Measurements from ENCODE around the gene GLMN. TPM values are rescaled to one million over a fixed set of nuclear protein-coding genes. Genes with fewer than 3 reads are reported as not detected.
"Not testable (repeated sequence)": the region's sequence is repeated elsewhere in the genome, so short reads cannot be mapped to it uniquely, and the experiment has no call there.

GLMN gene
- total RNA-seq, 1 donor from 2014 or later: 4.7 TPM

DNA sequence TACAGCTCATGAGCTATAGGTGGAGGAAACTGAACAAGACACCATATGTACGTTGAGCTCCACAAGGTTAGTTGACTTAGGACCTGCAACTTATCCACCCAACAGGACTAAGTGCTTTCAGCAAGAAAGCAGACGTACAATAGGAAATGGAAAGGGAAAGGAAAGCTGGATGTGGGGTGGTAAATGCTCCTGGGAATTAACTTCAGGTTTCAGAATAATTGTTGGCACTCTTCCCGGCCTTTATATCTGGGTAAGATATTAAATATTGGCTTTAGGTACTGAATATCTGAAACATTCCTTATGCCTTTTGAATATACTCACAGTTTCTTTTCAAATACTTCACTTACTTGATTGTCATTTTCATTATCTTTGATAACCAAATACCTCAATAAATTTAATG lies 36.3 kb downstream of the GLMN start:
- H3K4me3 ChIP-seq (ENCODE audit: low read depth, low read length): no peak overlapping the region
- no peaks in the 10 kb centered on the region for H3K27me3 ChIP-seq (ENCODE audit: control insufficient read depth, insufficient read depth, low read length)
- H3K36me3 ChIP-seq (ENCODE audit: control insufficient read depth, insufficient read depth, low read length): peaks cover 1% of the 10 kb centered on the region
- no peak for TF ChIP-seq CTCF (IDR thresholded peaks at IDR 0.05; ENCODE audit: insufficient read depth, low read length, severe bottlenecking)
- DNase-seq (ENCODE audit: low read depth): no peak
- no peak for FAIRE-seq

- DNase-seq (ENCODE audit: low read depth): peak; percentile 76
- no peak for FAIRE-seq
- no peak overlapping the region for H3K4me3 ChIP-seq (ENCODE audit: low read depth, low read length)
- peaks cover 1% of the 10 kb centered on the region for H3K36me3 ChIP-seq (ENCODE audit: control insufficient read depth, insufficient read depth, low read length)
- no peak for TF ChIP-seq CTCF (IDR thresholded peaks at IDR 0.05; ENCODE audit: insufficient read depth, low read length, severe bottlenecking)
- no peaks in the 10 kb centered on the region for H3K27me3 ChIP-seq (ENCODE audit: control insufficient read depth, insufficient read depth, low read length)
These were observed 39.4 kb downstream of the GLMN start for GRCh38 chr1:92259350-92259749.

- DNase-seq (ENCODE audit: low read depth); FAIRE-seq; H3K27me3 ChIP-seq (ENCODE audit: control insufficient read depth, insufficient read depth, low read length); H3K4me3 ChIP-seq (ENCODE audit: low read depth, low read length); H3K36me3 ChIP-seq (ENCODE audit: control insufficient read depth, insufficient read depth, low read length): not testable (repeated sequence)
These were observed 44.1 kb downstream of the GLMN start for GRCh38 chr1:92254714-92255113.

DNA sequence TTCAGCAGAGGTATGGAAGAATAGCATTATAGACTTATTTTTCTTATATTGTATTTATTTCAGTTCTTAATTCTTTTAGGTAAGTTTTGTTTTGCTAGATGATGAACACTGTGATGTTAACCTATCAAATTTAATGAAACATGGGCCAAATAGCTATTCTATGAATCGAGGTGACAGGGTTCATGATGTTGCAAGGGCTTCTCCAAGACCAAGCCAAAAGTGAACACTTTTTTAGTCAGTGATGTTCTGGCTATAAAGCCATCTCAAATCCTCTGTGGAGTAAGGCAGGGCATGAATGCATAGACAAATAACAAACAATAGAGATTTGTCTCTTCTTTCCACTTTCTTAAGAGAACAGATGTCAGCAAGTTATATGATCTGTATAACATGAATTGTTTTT lies 54.4 kb downstream of the GLMN start:
- FAIRE-seq: no peak
- no peaks in the 10 kb centered on the region for H3K36me3 ChIP-seq (ENCODE audit: control insufficient read depth, insufficient read depth, low read length)
- peak; percentile 3 for DNase-seq (ENCODE audit: low read depth)
- TF ChIP-seq CTCF (IDR thresholded peaks at IDR 0.05; ENCODE audit: insufficient read depth, low read length, severe bottlenecking): no peak
- no peaks in the 10 kb centered on the region for H3K27me3 ChIP-seq (ENCODE audit: control insufficient read depth, insufficient read depth, low read length)
- no peak overlapping the region for H3K4me3 ChIP-seq (ENCODE audit: low read depth, low read length)

DNA sequence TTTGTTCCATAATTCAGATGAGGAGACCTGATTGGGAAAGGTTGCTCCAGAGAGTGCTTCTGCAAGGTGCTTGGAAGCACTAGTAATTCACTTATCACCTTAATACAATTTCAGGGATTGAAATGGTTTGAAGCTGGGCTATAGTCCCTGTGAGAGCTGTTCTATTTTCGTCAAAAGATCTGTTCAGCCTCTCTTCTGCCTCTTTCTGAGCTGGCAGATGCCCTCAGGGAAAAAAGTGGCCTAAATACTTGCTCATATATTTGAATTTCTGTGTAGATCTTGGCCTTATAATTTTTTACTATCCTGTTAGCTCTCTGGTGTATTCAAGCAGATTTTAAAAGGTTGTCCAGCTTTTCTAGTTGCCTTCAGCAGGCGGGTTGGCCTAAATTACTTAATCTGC lies 58.8 kb downstream of the GLMN start:
- FAIRE-seq: no peak
- H3K4me3 ChIP-seq (ENCODE audit: low read depth, low read length): no peak overlapping the region
- H3K27me3 ChIP-seq (ENCODE audit: control insufficient read depth, insufficient read depth, low read length): no peaks in the 10 kb centered on the region
- DNase-seq (ENCODE audit: low read depth): no peak
- TF ChIP-seq CTCF (IDR thresholded peaks at IDR 0.05; ENCODE audit: insufficient read depth, low read length, severe bottlenecking): no peak
- H3K36me3 ChIP-seq (ENCODE audit: control insufficient read depth, insufficient read depth, low read length): no peaks in the 10 kb centered on the region

- no peak for FAIRE-seq
These were observed 68.1 kb downstream of the GLMN start for GRCh38 chr1:92230736-92231135.

More at GRCh38 chr1:92230736-92231135, 68.1 kb downstream of the GLMN start:
- no peak for TF ChIP-seq CTCF (IDR thresholded peaks at IDR 0.05; ENCODE audit: insufficient read depth, low read length, severe bottlenecking)
- Histone ChIP-seq H3K36me3 (ENCODE audit: control insufficient read depth, insufficient read depth, low read length) (no peaks in the 10 kb centered on the region), H3K27me3 (ENCODE audit: control insufficient read depth, insufficient read depth, low read length) (no peaks in the 10 kb centered on the region), H3K4me3 (ENCODE audit: low read depth, low read length) (no peak overlapping the region)
- DNase-seq (ENCODE audit: low read depth): no peak

Measured in bronchial epithelial cell (primary cell).